Nephron (organoid): Measurements from ENCODE around the gene LPP.

ENCODE experiments used
- H3K27ac Mint-ChIP-seq, 3 experiments: 2 replicates each; pipeline ENCODE4 v1.8.0; 2020; ENCODE audit warnings: mixed read lengths in 3 of 3, mild to moderate bottlenecking in 2 of 3, moderate library complexity in 1 of 3
- H3K27me3 Mint-ChIP-seq: 2 replicates; pipeline ENCODE4 v1.8.0; 2021; ENCODE audit warnings: low read depth, mild to moderate bottlenecking, moderate library complexity, mixed read lengths
- H3K36me3 Mint-ChIP-seq: 2 replicates; pipeline ENCODE4 v1.8.0; 2020; ENCODE audit warnings: low read depth, mixed read lengths
- H3K4me1 Mint-ChIP-seq: 2 replicates; pipeline ENCODE4 v1.8.0; 2020; ENCODE audit warnings: mixed read lengths
- H3K4me3 Mint-ChIP-seq, 3 experiments: 2 replicates each; pipeline ENCODE4 v1.8.0; 2020; ENCODE audit warnings: mild to moderate bottlenecking in 3 of 3, mixed read lengths in 3 of 3, moderate library complexity in 2 of 3
- H3K9me3 Mint-ChIP-seq: 2 replicates; pipeline ENCODE4 v1.8.0; 2020; ENCODE audit warnings: mixed read lengths
- CTCF ChIP-seq, 3 experiments: fragments of 200-600 bp; sonication (generic); IDR thresholded peaks; one replicate each; pipeline ENCODE4 v1.5.0; 2021; ENCODE audit warnings: antibody characterized with exemption in 3 of 3; ENCODE audit not compliant: unreplicated experiment in 3 of 3

Gene LPP

GRCh38 chr3:188780193-188781147 is 626.5 kb downstream of the LPP start:
- Mint-ChIP-seq H3K27me3 (no peaks in the 10 kb centered on the region), H3K36me3 (no peaks in the 10 kb centered on the region), H3K9me3 (peaks cover 3% of the 10 kb centered on the region), H3K4me1 (peaks cover 30% of the 10 kb centered on the region), H3K27ac (no peak overlapping the region), H3K4me3 (no peak overlapping the region)
- TF ChIP-seq CTCF (IDR thresholded peaks at IDR 0.05; ENCODE audit: unreplicated experiment in 3 of 3) = no peak

GRCh38 chr3:188782613-188783124 is 628.7 kb downstream of the LPP start:
- H3K9me3 Mint-ChIP-seq = peaks cover 3% of the 10 kb centered on the region
- H3K27ac Mint-ChIP-seq = no peak overlapping the region
- no peak overlapping the region for H3K4me3 Mint-ChIP-seq
- peaks cover 30% of the 10 kb centered on the region for H3K4me1 Mint-ChIP-seq
- no peak for TF ChIP-seq CTCF (IDR thresholded peaks at IDR 0.05; ENCODE audit: unreplicated experiment in 3 of 3)
- H3K36me3 Mint-ChIP-seq = no peaks in the 10 kb centered on the region
- H3K27me3 Mint-ChIP-seq = no peaks in the 10 kb centered on the region

- no peak for TF ChIP-seq CTCF (IDR thresholded peaks at IDR 0.05; ENCODE audit: unreplicated experiment in 3 of 3)
- H3K4me3 Mint-ChIP-seq = no peak overlapping the region
- no peaks in the 10 kb centered on the region for H3K27me3 Mint-ChIP-seq
- H3K36me3 Mint-ChIP-seq = no peaks in the 10 kb centered on the region
- H3K27ac Mint-ChIP-seq = no peak overlapping the region
- no peaks in the 10 kb centered on the region for H3K9me3 Mint-ChIP-seq
- H3K4me1 Mint-ChIP-seq = peaks cover 10% of the 10 kb centered on the region
Measured at GRCh38 chr3:188786424-188786823, 632.5 kb downstream of the LPP start.

GRCh38 chr3:188788621-188789081 is 634.7 kb downstream of the LPP start:
- H3K27ac Mint-ChIP-seq = no peak overlapping the region
- no peak overlapping the region for H3K4me3 Mint-ChIP-seq
- H3K36me3 Mint-ChIP-seq = peaks cover 4% of the 10 kb centered on the region
- TF ChIP-seq CTCF (IDR thresholded peaks at IDR 0.05; ENCODE audit: unreplicated experiment in 3 of 3) = no peak
- no peaks in the 10 kb centered on the region for H3K9me3 Mint-ChIP-seq
- H3K4me1 Mint-ChIP-seq = peaks cover 14% of the 10 kb centered on the region
- H3K27me3 Mint-ChIP-seq = no peaks in the 10 kb centered on the region

- TF ChIP-seq CTCF (IDR thresholded peaks at IDR 0.05; ENCODE audit: unreplicated experiment in 3 of 3) = no peak
- no peaks in the 10 kb centered on the region for H3K9me3 Mint-ChIP-seq
- peaks cover 4% of the 10 kb centered on the region for H3K36me3 Mint-ChIP-seq
- no peak overlapping the region for H3K4me3 Mint-ChIP-seq
- peaks cover 15% of the 10 kb centered on the region for H3K4me1 Mint-ChIP-seq
- H3K27ac Mint-ChIP-seq = no peak overlapping the region
- no peaks in the 10 kb centered on the region for H3K27me3 Mint-ChIP-seq
Measured at GRCh38 chr3:188789251-188789650, 635.3 kb downstream of the LPP start.
